Omental fat pad (tissue), 4 donors: ENCODE results near the gene FRMPD1. TPM values are rescaled to one million over a fixed set of nuclear protein-coding genes. Genes with fewer than 3 reads are reported as not detected.
"Not testable (repeated sequence)": the region's sequence is repeated elsewhere in the genome, so short reads cannot be mapped to it uniquely, and the experiment has no call there.

Experiments used
- ATAC-seq: fragments of 150-250 bp; one replicate; pipeline ENCODE4 v1.9.1; 2016; ENCODE audit warnings: mild to moderate bottlenecking, moderate library complexity; ENCODE audit not compliant: low FRiP score
- DNase-seq: peaks from one replicate; pipeline ENCODE4 v3.0.0-alpha.2; 2019; ENCODE audit warnings: low spot score
- total RNA-seq, 4 donors: library from RNA; depleted of rRNA; stranded (reverse); fragments of >200 nt; gene quantifications; one replicate each; pipeline ENCODE4 v1.1.0, GENCODE V29; 2016
- TF ChIP-seq, protein P1 (sequence below), 3 donors: fragments of 450-650 bp; IDR thresholded peaks; one replicate each; pipeline ENCODE4 v1.5.1; 2016 to 2017; ENCODE audit warnings: antibody characterized with exemption in 3 of 3, mild to moderate bottlenecking in 3 of 3, moderate library complexity in 2 of 3

Gene FRMPD1
- total RNA-seq, 4 donors from 2014 or later = 0.44 to 0.95 (median 0.74) TPM; not detected in 1

- no peak for DNase-seq
- ATAC-seq = no peak
- TF ChIP-seq, protein P1, sequence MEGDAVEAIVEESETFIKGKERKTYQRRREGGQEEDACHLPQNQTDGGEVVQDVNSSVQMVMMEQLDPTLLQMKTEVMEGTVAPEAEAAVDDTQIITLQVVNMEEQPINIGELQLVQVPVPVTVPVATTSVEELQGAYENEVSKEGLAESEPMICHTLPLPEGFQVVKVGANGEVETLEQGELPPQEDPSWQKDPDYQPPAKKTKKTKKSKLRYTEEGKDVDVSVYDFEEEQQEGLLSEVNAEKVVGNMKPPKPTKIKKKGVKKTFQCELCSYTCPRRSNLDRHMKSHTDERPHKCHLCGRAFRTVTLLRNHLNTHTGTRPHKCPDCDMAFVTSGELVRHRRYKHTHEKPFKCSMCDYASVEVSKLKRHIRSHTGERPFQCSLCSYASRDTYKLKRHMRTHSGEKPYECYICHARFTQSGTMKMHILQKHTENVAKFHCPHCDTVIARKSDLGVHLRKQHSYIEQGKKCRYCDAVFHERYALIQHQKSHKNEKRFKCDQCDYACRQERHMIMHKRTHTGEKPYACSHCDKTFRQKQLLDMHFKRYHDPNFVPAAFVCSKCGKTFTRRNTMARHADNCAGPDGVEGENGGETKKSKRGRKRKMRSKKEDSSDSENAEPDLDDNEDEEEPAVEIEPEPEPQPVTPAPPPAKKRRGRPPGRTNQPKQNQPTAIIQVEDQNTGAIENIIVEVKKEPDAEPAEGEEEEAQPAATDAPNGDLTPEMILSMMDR (IDR thresholded peaks at IDR 0.05) = no peak
Measured at GRCh38 chr9:37746448-37747270, 95.9 kb downstream of the FRMPD1 start.

- TF ChIP-seq, protein P1 (IDR thresholded peaks at IDR 0.05) = peak in 1 of 3 donors; percentile 57
- DNase-seq (no peak), ATAC-seq (no peak)
Measured at GRCh38 chr9:37747271-37747753, 96.6 kb downstream of the FRMPD1 start.

DNA sequence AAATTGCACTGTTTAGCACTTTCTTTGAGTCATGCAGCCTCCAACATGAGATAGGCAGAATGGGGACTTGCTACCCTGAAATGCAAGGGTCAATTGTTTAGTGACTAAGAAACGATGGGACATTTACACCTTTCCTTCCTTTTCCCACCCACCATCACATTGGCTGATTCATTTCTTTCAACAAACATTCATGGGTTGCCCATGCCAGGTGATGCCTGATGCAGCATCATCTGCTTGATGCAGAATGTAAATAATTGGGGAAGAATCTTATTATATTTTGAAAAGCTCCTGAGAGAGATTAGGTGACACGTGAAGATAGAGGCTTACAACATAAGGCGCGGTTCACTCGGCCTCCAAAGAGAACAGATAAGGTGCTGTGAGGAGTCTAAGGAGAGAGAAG, 98.4 kb downstream of the FRMPD1 start:
- TF ChIP-seq, protein P1 (IDR thresholded peaks at IDR 0.05) = no peak
- DNase-seq (no peak), ATAC-seq (no peak)

DNA sequence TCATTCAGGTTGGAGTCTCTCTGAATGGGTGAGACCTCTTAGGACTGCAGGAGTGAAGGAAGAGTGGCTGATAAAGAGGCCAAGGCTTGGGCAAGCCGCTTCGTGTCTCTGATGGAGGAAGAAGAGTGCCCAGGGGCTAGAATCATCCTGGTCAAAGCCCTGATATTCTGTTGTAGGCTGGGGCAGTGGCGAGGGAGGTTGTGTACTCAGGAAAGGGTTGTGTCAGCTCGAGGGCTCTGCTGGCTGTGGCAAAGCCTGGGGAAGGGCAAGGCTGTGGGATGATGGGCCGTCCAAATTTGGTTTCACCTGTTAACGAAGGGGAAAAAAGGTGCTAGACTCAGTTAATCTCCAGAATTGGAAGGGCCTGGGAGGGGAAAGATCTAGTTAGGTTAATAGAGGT, 100.4 kb downstream of the FRMPD1 start:
- no peak for ATAC-seq
- no peak for DNase-seq
- TF ChIP-seq, protein P1 (IDR thresholded peaks at IDR 0.05) = no peak

DNA sequence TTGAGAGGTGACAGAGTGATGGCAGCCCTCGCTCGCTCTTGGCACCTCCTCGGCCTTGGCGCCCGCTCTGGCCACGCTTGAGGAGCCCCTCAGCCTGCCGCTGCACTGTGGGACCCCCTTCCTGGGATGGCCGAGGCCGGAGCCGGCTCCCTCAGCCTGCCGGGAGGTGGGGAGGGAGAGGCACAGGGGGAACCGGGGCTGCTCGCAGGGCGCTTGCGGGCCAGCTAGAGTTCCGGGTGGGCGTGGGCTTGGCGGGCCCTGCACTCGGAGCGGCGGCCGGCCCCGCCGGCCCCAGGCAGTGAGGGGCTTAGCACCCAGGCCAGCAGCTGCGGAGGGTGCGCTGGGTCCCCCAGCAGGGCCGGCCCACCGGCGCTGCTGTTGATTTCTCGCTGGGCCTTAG, 101.0 kb downstream of the FRMPD1 start:
- not testable (repeated sequence) for DNase-seq, ATAC-seq

DNA sequence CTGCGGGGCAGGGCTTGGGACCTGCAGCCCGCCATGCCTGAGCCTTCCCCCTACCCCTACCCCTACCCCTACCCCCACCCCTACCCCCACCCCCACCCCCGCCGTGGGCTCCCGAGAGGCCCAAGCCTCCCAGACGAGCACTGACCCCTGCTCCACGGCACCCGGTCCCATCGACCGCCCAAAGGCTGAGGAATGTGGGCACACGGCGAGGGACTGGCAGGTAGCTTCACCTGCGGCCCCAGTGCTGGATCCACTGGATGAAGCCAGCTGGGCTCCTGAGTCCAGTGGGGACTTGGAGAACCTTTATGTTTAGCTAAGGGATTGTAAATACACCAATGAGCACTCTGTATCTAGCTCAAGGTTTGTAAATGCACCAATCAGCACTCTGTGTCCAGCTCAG, 101.4 kb downstream of the FRMPD1 start:
- not testable (repeated sequence) for DNase-seq, ATAC-seq

DNA sequence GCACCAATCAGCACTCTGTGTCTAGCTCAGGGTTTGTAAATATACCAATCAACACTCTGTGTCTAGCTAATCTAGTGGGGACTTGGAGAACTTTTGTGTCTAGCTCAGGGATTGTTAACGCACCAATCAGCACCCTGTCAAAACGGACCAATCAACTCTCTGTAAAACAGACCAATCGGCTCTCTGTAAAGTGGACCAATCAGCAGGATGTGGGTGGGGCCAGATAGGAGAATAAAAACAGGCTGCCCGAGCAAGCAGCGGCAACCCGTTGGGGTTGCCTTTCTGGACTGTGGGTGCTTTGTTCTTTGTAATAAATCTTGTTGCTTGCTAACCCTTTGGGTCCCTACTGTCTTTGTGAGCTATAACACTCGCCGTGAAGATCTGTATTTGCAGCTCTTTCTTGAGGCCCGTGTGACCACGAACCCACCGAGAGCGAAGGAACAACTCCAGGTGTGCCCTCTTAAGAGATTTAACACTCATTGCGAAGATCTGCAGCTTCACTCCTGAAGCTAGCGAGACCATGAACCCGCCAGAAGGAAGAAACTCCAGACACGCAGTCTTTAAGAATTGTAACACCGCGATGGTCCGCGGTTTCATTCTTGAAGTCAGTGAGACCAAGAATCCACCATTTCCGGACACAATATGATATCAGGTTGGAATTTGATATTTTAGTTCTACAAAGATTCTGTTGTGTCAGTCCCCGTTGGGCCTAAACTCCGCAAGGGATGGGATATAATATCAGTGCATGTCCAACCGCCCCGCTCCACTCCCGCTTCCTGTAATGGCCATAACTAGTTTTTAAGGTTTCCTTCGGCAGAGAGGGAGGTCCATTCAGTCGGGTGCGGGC, 102.1 kb downstream of the FRMPD1 start:
- no peak for ATAC-seq
- TF ChIP-seq, protein P1 (IDR thresholded peaks at IDR 0.05) = no peak
- DNase-seq = no peak
